Natural killer cell (primary cell): ENCODE results near the gene PRCC. TPM values are rescaled to one million over a fixed set of nuclear protein-coding genes. Genes with fewer than 3 reads are reported as not detected.

Experiments
- ATAC-seq, 3 donors: fragments of 150-1000 bp in 2 of 3; fragments of 200-7000 bp in 1 of 3; cut with Tn5 transposase; 1 replicate in 1 of 3; 2 replicates in 2 of 3; pipeline ENCODE4 v1.10.0; 2021; ENCODE audit warnings: mild to moderate bottlenecking in 2 of 3, moderate library complexity in 2 of 3
- DNase-seq, 2 donors: peaks; one replicate each; pipeline versions ENCODE4 v3.0.0 to v3.0.0-alpha.2; 2013 to 2021; ENCODE audit warnings: mixed read lengths in 1 of 2
- H3K27ac ChIP-seq: one replicate; pipeline ENCODE4 v1.5.1; 2013; ENCODE audit warnings: mild to moderate bottlenecking, low read length
- H3K27me3 ChIP-seq: one replicate; pipeline ENCODE4 v1.6.1; 2013; ENCODE audit warnings: low read length; ENCODE audit not compliant: control insufficient read depth, insufficient read depth
- H3K36me3 ChIP-seq: one replicate; pipeline ENCODE4 v1.6.1; 2013; ENCODE audit warnings: low read length; ENCODE audit not compliant: control insufficient read depth, insufficient read depth
- H3K4me1 ChIP-seq: one replicate; pipeline ENCODE4 v1.6.1; 2013; ENCODE audit warnings: low read length; ENCODE audit not compliant: control insufficient read depth, insufficient read depth
- H3K4me3 ChIP-seq: one replicate; pipeline ENCODE4 v1.5.1; 2013; ENCODE audit warnings: low read length
- H3K9me3 ChIP-seq: one replicate; pipeline ENCODE4 v1.6.1; 2013; ENCODE audit warnings: low read length; ENCODE audit not compliant: control insufficient read depth, insufficient read depth
- H3K27ac Mint-ChIP-seq, 2 donors: one replicate each; pipeline ENCODE4 v1.8.0; 2022; ENCODE audit warnings: mild to moderate bottlenecking in 2 of 2, mixed read lengths in 2 of 2, moderate library complexity in 1 of 2
- H3K27me3 Mint-ChIP-seq, 2 donors: one replicate each; pipeline ENCODE4 v1.8.0; 2022; ENCODE audit warnings: low read depth in 2 of 2, mixed read lengths in 2 of 2
- H3K36me3 Mint-ChIP-seq: one replicate; pipeline ENCODE4 v1.8.0; 2022; ENCODE audit warnings: mixed read lengths
- H3K4me1 Mint-ChIP-seq, 2 donors: one replicate each; pipeline ENCODE4 v1.8.0; 2022; ENCODE audit warnings: mixed read lengths in 2 of 2
- H3K4me3 Mint-ChIP-seq: one replicate; pipeline ENCODE4 v1.8.0; 2022; ENCODE audit warnings: mild to moderate bottlenecking, moderate library complexity, mixed read lengths
- H3K9me3 Mint-ChIP-seq, 2 donors: one replicate each; pipeline ENCODE4 v1.8.0; 2022; ENCODE audit warnings: mixed read lengths in 2 of 2
- WGBS: methylation state at CpG from one replicate; pipeline ENCODE4 v1.1.7; 2013; ENCODE audit warnings: missing lambda C conversion rate; ENCODE audit not compliant: insufficient coverage; 5-methylcytosine and 5-hydroxymethylcytosine counted together
- intact Hi-C: fragments of 100-400 bp; cut with micrococcal nuclease; formaldehyde crosslinking; loops from one replicate; pipeline ENCODE4 v1.14.2; 2022
- total RNA-seq, 4 donors: library from RNA; stranded (reverse); fragments of 120-200 nt in 1 of 4; gene quantifications; one replicate each; pipeline versions ENCODE4 v1.2.3 to v1.2.4, GENCODE V29; 2013 to 2022
- TF ChIP-seq, protein P1 (sequence below): fragments of 200-600 bp; IDR thresholded peaks from one replicate; pipeline ENCODE4 v1.8.0; 2022; ENCODE audit warnings: antibody characterized with exemption

Gene PRCC, protein sequence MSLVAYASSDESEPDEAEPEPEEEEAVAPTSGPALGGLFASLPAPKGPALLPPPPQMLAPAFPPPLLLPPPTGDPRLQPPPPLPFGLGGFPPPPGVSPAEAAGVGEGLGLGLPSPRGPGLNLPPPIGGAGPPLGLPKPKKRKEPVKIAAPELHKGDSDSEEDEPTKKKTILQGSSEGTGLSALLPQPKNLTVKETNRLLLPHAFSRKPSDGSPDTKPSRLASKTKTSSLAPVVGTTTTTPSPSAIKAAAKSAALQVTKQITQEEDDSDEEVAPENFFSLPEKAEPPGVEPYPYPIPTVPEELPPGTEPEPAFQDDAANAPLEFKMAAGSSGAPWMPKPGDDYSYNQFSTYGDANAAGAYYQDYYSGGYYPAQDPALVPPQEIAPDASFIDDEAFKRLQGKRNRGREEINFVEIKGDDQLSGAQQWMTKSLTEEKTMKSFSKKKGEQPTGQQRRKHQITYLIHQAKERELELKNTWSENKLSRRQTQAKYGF
- total RNA-seq: 10 to 100 TPM; 66.5 to 92.4 (median 69.1) TPM
- total RNA-seq (2013): 37.5 TPM

DNA sequence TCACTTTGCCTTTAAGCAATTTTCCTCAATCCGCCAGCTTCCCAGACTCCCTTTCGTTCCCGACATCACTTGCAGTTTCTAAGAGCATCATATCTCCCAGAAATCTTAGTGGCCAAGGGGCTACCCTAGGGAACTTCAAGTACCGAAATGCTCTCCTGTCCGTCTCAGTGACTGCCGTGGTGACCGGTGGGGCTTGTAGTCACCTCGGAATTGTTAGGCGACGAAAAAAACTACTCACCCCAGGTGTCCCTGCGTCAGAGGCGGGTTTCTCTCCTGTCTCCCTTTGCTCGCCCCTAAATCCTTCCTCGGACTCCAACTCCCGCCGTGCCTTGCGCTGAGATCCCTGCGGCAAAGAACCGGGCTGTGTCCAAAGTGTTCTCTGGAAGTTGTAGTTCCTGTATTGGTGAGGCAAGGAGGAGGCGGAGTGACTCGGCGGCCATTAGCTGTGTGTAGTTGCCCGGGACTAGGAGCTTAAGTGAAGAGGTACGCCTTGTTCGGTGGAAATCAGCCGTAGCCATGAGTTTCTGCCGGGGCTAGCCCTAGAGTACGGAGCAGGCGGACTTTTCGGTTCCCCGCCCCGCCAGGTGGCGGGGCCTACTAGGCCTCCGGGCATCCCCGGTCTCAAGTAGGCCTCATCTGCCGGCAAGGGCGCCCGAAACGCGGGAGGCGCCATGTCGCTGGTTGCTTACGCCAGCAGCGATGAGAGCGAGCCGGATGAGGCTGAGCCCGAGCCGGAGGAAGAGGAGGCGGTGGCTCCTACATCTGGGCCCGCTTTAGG is at the start of gene PRCC:
PRCC (plus strand) TSS at position 435 of the 778 bp plus-strand sequence; CDS start at position 672, 237 bp downstream.
- DNase-seq (peak; percentile 94 to 99), ATAC-seq (peak; percentile 91 to 98 (median 93))
- Mint-ChIP-seq H3K27me3 (no peaks in the 10 kb centered on the region), H3K9me3 (no peaks in the 10 kb centered on the region), H3K27ac (no peak within 1 kb of the TSS), H3K4me1 (peaks cover 33 to 39% of the 10 kb centered on the region in 2 donors), H3K36me3 (peaks cover 6% of the 10 kb centered on the region), H3K4me3 (no peak within 1 kb of the TSS)
- H3K27ac ChIP-seq: peak within 1 kb of the TSS; percentile 98
- intact Hi-C loops: loop anchor here (1.0 kb wide), 5 partner anchors 16 to 49 kb away; partner anchors contain the start of genes HDGF, ISG20L2, METTL25B and MRPL24
- peaks cover 33% of the 10 kb centered on the region for H3K4me1 ChIP-seq
- H3K27me3 ChIP-seq: no peaks in the 10 kb centered on the region
- no peaks in the 10 kb centered on the region for H3K9me3 ChIP-seq
- under 1% methylated on average over 50 of the region's 50 CpGs for WGBS
- TF ChIP-seq, protein P1, sequence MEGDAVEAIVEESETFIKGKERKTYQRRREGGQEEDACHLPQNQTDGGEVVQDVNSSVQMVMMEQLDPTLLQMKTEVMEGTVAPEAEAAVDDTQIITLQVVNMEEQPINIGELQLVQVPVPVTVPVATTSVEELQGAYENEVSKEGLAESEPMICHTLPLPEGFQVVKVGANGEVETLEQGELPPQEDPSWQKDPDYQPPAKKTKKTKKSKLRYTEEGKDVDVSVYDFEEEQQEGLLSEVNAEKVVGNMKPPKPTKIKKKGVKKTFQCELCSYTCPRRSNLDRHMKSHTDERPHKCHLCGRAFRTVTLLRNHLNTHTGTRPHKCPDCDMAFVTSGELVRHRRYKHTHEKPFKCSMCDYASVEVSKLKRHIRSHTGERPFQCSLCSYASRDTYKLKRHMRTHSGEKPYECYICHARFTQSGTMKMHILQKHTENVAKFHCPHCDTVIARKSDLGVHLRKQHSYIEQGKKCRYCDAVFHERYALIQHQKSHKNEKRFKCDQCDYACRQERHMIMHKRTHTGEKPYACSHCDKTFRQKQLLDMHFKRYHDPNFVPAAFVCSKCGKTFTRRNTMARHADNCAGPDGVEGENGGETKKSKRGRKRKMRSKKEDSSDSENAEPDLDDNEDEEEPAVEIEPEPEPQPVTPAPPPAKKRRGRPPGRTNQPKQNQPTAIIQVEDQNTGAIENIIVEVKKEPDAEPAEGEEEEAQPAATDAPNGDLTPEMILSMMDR: no peak
- peak within 1 kb of the TSS; percentile 86 for H3K4me3 ChIP-seq
- H3K36me3 ChIP-seq: peaks cover 11% of the 10 kb centered on the region

DNA sequence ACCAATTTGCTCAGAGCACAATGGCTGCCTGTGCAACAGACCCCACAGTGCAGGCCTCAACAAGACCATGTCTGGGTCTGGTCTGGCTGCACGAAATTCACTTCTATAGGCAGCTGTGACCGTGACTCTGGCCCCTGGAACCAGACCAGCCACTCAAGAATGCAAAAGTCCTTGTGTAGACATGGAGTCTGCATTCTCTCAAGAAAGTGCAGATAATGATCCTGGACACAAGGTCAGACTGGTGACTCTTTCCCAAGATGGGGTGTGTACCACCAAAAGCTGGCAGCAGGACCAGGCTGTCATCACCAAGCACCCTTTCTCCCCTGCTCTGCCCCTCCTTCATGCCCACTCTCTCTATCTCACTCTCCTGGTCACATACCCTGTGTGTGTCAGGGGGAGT is 46.2 kb upstream of the PRCC start:
- DNase-seq: no peak
- 95% methylated on average over 2 of the region's 2 CpGs for WGBS
- peaks cover 37% of the 10 kb centered on the region for H3K36me3 ChIP-seq
- Mint-ChIP-seq H3K4me3 (no peak overlapping the region), H3K36me3 (peaks cover 14% of the 10 kb centered on the region), H3K4me1 (peaks cover 20 to 22% of the 10 kb centered on the region in 2 donors), H3K27me3 (no peaks in the 10 kb centered on the region), H3K9me3 (no peaks in the 10 kb centered on the region), H3K27ac (no peak overlapping the region)
- intact Hi-C loops: no loop called here
- H3K4me3 ChIP-seq: no peak overlapping the region
- H3K9me3 ChIP-seq: no peaks in the 10 kb centered on the region
- H3K27me3 ChIP-seq: no peaks in the 10 kb centered on the region
- no peak for ATAC-seq
- peaks cover 17% of the 10 kb centered on the region for H3K4me1 ChIP-seq
- no peak overlapping the region for H3K27ac ChIP-seq
- TF ChIP-seq, protein P1: no peak

DNA sequence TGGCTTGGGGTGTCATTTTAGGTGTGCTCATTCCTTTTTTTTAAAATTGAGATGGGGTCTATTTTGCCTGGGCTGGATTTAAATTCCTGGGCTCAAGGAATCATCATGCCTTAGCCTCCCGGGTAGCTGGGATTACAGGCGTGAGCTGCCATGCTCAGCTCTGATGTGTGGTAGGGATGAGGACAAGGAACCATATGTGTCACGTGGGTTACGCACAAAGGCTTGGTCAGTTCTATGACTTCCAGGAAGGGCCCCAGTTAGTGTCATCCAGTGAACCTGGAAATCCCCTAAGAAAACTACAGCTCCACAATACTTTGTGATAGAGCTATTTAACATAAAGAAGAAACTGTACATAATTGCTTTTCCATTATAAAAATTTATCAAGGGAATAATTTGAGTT is 45.8 kb upstream of the PRCC start:
- DNase-seq (no peak), ATAC-seq (no peak)
- intact Hi-C loops: no loop called here
- Histone ChIP-seq H3K27ac (no peak overlapping the region), H3K4me1 (peaks cover 21% of the 10 kb centered on the region), H3K27me3 (no peaks in the 10 kb centered on the region), H3K9me3 (no peaks in the 10 kb centered on the region), H3K36me3 (peaks cover 37% of the 10 kb centered on the region), H3K4me3 (no peak overlapping the region)
- TF ChIP-seq, protein P1: no peak
- no peaks in the 10 kb centered on the region for H3K9me3 Mint-ChIP-seq
- H3K27me3 Mint-ChIP-seq: no peaks in the 10 kb centered on the region
- 82% methylated on average over 4 of the region's 4 CpGs for WGBS
- H3K4me1 Mint-ChIP-seq: peaks cover 20 to 21% of the 10 kb centered on the region in 2 donors
- peaks cover 14% of the 10 kb centered on the region for H3K36me3 Mint-ChIP-seq
- H3K27ac Mint-ChIP-seq: no peak overlapping the region
- H3K4me3 Mint-ChIP-seq: no peak overlapping the region
